GM13976 (cell line): ENCODE measurements around the gene MRPL37.

Experiments
- DNase-seq: peaks from one replicate; pipeline ENCODE4 v3.0.0; 2012; ENCODE audit warnings: low spot score
- in situ Hi-C: fragments of 300-500 bp; cut with MboI; formaldehyde crosslinking; loops from one replicate; pipeline ENCODE4 v1.12.0; 2022; ENCODE audit warnings: low sequenced_read_pairs, mixed read lengths, inconsistent platforms; ENCODE audit not compliant: unreplicated experiment
- TF ChIP-seq, protein P1 (sequence below): IDR thresholded peaks from 2 replicates; pipeline ENCODE4 v1.5.1; 2012; ENCODE audit warnings: borderline replicate concordance, mild to moderate bottlenecking; ENCODE audit not compliant: insufficient read depth; ENCODE audit errors: extremely low read depth, missing control alignments, control extremely low read depth

MRPL37 gene

DNA sequence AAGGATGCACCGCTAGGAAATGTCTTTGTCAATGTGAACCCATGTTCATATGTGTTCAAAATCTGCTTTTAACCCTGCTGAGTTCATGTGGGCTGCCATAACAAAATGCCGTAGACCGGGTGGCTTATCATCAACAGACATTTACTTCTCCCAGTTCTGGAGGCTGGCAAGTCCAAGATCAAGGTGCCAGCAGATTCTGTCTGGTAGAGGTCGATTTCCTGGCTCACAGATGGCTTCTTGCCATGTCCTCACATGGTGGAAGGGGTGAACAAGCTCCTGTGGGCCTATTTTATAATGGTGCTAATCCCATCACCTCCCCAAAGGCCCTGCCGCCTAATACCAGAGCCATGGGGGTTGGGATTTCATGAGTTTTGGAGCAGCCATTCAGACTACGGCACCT lies 42.6 kb upstream of the MRPL37 start:
- TF ChIP-seq, protein P1, sequence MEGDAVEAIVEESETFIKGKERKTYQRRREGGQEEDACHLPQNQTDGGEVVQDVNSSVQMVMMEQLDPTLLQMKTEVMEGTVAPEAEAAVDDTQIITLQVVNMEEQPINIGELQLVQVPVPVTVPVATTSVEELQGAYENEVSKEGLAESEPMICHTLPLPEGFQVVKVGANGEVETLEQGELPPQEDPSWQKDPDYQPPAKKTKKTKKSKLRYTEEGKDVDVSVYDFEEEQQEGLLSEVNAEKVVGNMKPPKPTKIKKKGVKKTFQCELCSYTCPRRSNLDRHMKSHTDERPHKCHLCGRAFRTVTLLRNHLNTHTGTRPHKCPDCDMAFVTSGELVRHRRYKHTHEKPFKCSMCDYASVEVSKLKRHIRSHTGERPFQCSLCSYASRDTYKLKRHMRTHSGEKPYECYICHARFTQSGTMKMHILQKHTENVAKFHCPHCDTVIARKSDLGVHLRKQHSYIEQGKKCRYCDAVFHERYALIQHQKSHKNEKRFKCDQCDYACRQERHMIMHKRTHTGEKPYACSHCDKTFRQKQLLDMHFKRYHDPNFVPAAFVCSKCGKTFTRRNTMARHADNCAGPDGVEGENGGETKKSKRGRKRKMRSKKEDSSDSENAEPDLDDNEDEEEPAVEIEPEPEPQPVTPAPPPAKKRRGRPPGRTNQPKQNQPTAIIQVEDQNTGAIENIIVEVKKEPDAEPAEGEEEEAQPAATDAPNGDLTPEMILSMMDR = no peak
- DNase-seq = no peak
- in situ Hi-C loops = no loop called here

DNA sequence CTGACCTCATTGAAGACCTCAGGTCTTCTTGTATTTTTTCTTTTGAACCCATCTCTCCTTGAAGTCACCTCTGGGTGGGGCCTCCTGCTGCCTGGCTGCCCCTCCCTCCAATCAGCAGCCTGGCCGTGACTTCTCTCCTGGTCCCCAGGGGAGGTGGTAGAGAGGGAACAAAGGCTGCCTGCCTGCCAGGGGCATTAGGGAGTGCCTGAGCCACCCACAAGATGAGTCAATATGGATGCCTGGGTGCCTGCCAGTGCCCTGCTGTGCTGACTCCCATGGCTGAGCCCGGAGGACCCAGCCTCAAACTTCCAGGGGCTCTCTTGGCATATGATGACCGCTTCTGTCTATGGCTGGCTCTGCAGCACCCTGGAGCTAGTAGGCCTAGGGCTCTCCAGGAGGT lies 41.9 kb upstream of the MRPL37 start:
- in situ Hi-C loops = no loop called here
- TF ChIP-seq, protein P1 = no peak

DNA sequence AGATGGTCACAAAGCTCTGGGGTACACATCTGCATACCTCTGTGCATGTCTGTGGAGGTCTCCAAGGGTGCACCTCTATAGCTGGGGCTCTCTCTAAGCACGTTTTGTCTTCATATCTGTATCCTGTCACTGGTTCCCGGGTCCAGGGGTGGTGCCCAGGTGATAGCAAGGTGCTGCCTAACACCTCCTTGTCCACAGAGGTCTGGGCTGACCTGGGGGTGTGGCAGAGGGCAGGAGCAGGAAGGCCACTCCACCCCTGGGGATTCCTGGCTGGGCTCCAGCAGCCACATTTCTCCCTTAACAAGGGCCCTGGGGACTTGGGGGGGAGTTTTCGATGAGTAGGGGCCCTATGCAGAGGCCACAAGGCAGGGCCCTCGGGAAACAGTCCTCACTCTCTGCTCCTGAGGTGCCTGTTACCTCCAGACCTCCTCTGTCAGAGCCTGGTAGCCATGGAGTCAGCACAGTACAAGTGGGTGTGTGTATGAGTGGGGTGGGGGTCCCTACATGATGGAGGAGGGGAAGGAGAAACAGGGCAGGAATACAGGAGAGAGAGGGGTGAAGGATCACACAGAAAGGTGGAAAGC lies 40.1 kb upstream of the MRPL37 start:
- in situ Hi-C loops = no loop called here
- no peak for DNase-seq
- TF ChIP-seq, protein P1 = no peak

More for the DNA sequence above, 41.9 kb upstream of the MRPL37 start:
- DNase-seq = no peak

DNA sequence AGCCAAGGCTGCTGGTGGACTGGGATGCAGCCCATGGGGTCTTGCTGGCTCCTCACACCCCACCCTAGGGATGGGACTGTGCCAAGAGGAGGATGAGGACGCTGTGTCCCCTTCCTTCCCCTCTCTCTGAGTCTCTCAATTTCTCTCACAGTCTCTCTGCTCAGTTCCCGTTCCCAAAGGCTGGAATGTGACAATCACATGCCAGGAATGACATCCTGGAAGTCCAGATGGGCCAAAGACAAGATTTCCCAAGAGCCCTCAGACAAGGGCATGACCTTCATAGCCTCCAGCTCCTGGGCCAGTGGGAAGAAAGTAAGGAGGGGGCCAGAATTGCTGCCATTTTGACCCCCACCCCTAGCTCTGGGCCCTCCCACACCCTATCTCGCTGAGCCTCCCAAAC lies 39.6 kb upstream of the MRPL37 start:
- DNase-seq = no peak
- in situ Hi-C loops = no loop called here
- TF ChIP-seq, protein P1 = no peak

DNA sequence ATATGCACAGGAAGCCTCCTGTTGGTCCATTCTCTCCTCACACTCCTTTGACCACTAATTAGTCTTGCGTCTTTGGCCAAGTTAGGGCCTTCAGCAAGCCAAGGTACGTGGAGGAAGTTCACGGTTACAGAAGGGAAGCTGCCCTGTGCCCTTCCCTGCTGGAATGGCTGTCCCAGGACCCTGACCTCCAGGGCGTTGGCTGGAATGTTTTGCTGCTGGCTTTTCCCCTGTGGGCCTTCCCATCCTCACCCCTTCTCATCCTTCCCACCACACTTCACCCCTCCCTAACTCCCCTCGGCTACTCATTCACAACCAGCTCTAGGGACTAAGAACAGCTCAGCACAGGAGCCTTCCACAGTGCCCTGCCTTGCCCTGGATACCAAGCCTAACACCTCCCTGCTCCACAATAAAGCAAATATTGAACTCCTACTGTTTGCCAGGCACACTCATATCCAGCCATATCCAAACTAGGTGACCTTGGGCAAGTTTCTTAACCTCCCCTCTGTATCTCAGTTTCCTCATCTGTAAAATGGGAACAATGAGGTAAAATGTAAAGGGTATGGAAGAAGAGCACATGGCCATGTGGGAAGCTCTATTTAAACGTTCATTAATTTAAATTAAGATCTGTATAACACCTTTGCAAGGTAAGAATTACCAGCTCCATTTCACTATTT lies 38.3 kb upstream of the MRPL37 start:
- in situ Hi-C loops = no loop called here
- no peak for DNase-seq
- TF ChIP-seq, protein P1 = no peak

DNA sequence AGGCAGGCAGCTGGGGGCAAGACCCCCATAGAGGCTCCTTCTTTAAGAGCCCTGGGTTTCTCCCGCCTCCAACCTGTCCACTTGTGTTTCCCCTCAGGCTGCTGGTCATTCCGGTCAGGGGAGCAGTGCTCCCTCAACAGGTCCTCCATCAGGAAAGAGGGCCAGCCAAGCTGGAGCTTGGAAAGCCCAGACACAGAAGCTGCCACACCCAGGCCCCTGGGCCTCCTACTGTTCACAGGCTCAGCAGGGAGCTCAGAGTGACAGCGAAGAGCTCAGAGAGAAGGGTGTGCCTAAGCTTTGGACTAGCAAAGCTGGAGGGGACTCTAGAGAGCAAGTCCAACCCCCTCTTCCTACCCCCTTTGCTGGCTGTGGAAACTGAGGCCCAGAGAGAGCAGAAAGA lies 36.9 kb upstream of the MRPL37 start:
- in situ Hi-C loops = no loop called here

More for the DNA sequence above, 36.9 kb upstream of the MRPL37 start:
- DNase-seq = no peak
- TF ChIP-seq, protein P1 = no peak
